ENCODE measurements around the gene CAMKK1. TPM values are rescaled to one million over a fixed set of nuclear protein-coding genes. Genes with fewer than 3 reads are reported as not detected.

CAMKK1 gene
- 2.9 and 4.1 TPM in 2 replicates for total RNA-seq

DNA sequence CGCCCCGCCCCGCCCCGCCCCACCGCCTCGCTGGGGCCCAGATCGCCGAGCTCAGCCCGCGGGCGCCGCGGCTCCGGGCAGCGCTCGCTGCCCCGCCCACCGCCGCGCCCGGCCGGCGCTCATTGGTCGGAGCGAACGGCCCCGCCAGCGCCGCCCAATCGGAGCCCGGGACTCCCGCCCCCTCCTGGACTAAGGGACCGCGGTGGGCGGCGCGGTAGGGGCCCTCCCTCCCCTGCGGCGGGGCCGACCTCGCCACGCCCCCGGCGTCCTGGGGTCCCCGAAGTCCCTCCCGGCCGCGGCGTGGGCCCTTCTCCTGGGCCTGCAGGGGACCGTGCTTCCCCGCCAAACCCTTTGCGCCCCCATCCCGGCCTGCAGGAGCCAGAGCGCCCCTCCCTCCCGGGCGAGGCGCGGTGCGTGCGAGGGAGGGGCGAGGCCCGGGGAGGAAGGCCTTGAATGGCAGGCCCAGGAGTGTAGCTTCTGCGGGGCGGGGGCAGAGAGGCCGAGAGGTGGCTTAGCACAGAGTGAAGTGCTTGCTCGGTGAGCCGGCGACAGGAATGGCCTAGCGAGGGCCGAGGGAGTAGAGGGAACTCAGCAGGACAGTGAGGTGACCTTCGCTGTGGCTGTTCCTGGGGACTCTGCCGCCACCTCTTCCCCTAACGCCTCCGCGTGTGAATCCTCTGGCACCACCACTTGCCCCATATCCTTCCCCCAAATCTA is at the start of gene CAMKK1:
Gene CAMKK1, minus strand, starts transcription at position 51 of the 717 bp plus-strand sequence. CDS start 7,366 bp downstream, outside the sequence.

GRCh38 chr17:3915995-3916696 is 23.3 kb upstream of the CAMKK1 start, which contains the start of gene P2RX1:
P2RX1 (minus strand) TSS chr17:3916465; CDS start chr17:3916225, 240 bp downstream.

DNA sequence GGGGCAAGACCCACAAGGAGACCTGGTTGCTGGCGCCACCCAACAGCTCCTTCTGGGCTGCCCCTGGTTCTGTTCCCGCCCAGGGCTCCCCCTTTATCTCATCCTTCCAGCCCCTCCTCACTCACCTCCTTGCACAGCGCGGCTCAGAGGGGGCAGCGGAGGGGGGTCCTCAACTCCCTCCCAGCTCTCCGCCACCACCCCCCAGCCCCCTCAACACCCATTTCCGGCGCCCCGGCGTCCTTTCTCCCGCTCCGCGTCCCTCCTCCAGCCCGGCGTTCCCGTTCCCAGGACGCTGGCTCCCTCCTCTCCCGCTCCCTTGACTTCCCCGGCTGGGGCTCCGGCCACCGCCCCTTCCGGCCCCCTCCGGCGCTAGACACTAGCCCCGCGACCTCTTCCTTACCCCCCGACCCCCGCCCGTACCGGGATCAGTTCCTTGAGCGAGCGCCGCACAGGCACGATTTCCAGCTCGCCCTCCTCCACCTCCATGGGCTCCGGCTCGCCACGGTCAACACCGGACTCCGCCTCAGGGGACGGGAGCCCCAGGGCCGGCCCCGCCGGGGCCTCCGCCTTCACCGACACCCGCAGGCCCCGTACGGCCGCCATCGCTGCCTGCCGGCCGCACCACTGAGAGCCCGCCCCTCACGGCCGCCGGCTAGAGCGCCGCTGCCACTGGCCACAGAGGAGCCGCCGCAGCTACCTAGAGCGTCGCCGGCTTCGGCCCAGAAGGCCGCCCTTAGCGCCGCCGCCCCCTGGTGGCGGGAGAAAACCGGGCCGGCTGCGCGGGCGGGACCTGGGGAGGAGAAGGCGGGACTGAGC is 47.0 kb downstream of the CAMKK1 start, which contains the start of gene NCBP3:
Gene NCBP3, minus strand, starts transcription at position 626 of the 816 bp plus-strand sequence. Its CDS starts 23 bp downstream, at position 603.

Other genes with a start within 250 kb of the CAMKK1 start
- 160 and 202 TPM in 2 replicates for gene TAX1BP3, start 224.5 kb downstream of the CAMKK1 start, total RNA-seq
- 6.6 and 10.2 TPM in 2 replicates for gene EMC6, start 224.2 kb downstream of the CAMKK1 start, total RNA-seq
- not detected in 2 replicates for gene P2RX5, start 196.9 kb downstream of the CAMKK1 start, total RNA-seq
- 0.97 and 1.1 TPM in 2 replicates for gene HASPIN, start 169.2 kb downstream of the CAMKK1 start, total RNA-seq
- gene ITGAE, start 91.9 kb downstream of the CAMKK1 start, total RNA-seq = 10.2 and 11.4 TPM in 2 replicates
- gene NCBP3, start 46.8 kb downstream of the CAMKK1 start, total RNA-seq = 21.9 and 23.9 TPM in 2 replicates
- not detected in 2 replicates for gene P2RX1, start 23.4 kb upstream of the CAMKK1 start, total RNA-seq
- 0.32 and 0.85 TPM in 2 replicates for gene ATP2A3, start 71.4 kb upstream of the CAMKK1 start, total RNA-seq
- gene ZZEF1, start 250.0 kb upstream of the CAMKK1 start, total RNA-seq = 53.9 and 59.2 TPM in 2 replicates

Data from hair follicle dermal papilla cell (primary cell).